Nephron progenitor cell (in vitro differentiated cells): ENCODE data around the gene SLC2A6.

Experiments used
- DNase-seq: peaks from one replicate; pipeline ENCODE4 v3.0.0; 2021
- H3K27ac Mint-ChIP-seq: 2 replicates; pipeline ENCODE4 v1.8.0; 2021; ENCODE audit warnings: mild to moderate bottlenecking, moderate library complexity, mixed read lengths
- H3K27me3 Mint-ChIP-seq: 2 replicates; pipeline ENCODE4 v1.8.0; 2021; ENCODE audit warnings: mild to moderate bottlenecking, low read depth, mixed read lengths; ENCODE audit not compliant: poor library complexity
- H3K36me3 Mint-ChIP-seq: 2 replicates; pipeline ENCODE4 v1.8.0; 2021; ENCODE audit warnings: low read depth, mixed read lengths
- H3K4me1 Mint-ChIP-seq: 2 replicates; pipeline ENCODE4 v1.8.0; 2021; ENCODE audit warnings: mixed read lengths
- H3K4me3 Mint-ChIP-seq: 2 replicates; pipeline ENCODE4 v1.8.0; 2021; ENCODE audit warnings: mild to moderate bottlenecking, moderate library complexity, mixed read lengths
- H3K9me3 Mint-ChIP-seq: 2 replicates; pipeline ENCODE4 v1.8.0; 2021; ENCODE audit warnings: mild to moderate bottlenecking, moderate library complexity, mixed read lengths
- TF ChIP-seq, protein P1 (sequence below): fragments of 200-600 bp; sonication (generic); IDR thresholded peaks from 2 replicates; pipeline ENCODE4 v1.5.0; 2021; ENCODE audit warnings: antibody characterized with exemption

The SLC2A6 gene

GRCh38 chr9:133484671-133485437, 6.0 kb upstream of the SLC2A6 start:
- H3K36me3 Mint-ChIP-seq: no peaks in the 10 kb centered on the region
- H3K4me1 Mint-ChIP-seq: peaks cover 39% of the 10 kb centered on the region
- H3K4me3 Mint-ChIP-seq: no peak overlapping the region
- TF ChIP-seq, protein P1, sequence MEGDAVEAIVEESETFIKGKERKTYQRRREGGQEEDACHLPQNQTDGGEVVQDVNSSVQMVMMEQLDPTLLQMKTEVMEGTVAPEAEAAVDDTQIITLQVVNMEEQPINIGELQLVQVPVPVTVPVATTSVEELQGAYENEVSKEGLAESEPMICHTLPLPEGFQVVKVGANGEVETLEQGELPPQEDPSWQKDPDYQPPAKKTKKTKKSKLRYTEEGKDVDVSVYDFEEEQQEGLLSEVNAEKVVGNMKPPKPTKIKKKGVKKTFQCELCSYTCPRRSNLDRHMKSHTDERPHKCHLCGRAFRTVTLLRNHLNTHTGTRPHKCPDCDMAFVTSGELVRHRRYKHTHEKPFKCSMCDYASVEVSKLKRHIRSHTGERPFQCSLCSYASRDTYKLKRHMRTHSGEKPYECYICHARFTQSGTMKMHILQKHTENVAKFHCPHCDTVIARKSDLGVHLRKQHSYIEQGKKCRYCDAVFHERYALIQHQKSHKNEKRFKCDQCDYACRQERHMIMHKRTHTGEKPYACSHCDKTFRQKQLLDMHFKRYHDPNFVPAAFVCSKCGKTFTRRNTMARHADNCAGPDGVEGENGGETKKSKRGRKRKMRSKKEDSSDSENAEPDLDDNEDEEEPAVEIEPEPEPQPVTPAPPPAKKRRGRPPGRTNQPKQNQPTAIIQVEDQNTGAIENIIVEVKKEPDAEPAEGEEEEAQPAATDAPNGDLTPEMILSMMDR: no peak
- no peaks in the 10 kb centered on the region for H3K9me3 Mint-ChIP-seq
- no peak for DNase-seq
- peaks cover 7% of the 10 kb centered on the region for H3K27me3 Mint-ChIP-seq
- no peak overlapping the region for H3K27ac Mint-ChIP-seq

DNA sequence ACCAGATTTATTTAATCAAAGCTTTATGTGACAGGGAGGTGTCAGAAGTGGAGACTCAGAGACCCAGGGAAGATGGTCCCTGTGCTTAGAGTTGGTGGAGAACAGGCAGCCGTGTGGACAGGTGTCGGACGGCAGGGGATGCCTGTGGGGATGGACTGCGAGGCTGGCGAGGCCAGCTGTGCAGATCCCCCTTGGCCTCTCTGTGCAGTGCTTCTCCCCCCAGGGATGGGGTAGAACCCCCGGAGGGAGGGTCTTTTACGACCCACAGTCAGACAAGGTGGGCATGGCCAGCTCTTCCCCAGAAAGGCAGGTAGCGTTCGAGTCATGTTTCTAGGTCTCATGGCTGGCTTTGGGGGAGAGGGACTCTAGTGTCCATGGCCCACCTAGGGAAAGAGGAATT, 4.7 kb upstream of the SLC2A6 start:
- DNase-seq: no peak
- TF ChIP-seq, protein P1: no peak

GRCh38 chr9:133477992-133478850, 678 bp downstream of the SLC2A6 start:
- no peaks in the 10 kb centered on the region for H3K36me3 Mint-ChIP-seq
- TF ChIP-seq, protein P1: no peak
- peak overlapping the region; percentile 76 for H3K4me3 Mint-ChIP-seq
- H3K27ac Mint-ChIP-seq: no peak overlapping the region
- DNase-seq: peak; percentile 45
- peaks cover 8% of the 10 kb centered on the region for H3K27me3 Mint-ChIP-seq
- peaks cover 16% of the 10 kb centered on the region for H3K4me1 Mint-ChIP-seq
- H3K9me3 Mint-ChIP-seq: no peaks in the 10 kb centered on the region

More for the DNA sequence above, 4.7 kb upstream of the SLC2A6 start:
- Mint-ChIP-seq H3K27me3 (peaks cover 8% of the 10 kb centered on the region), H3K4me3 (no peak overlapping the region), H3K27ac (no peak overlapping the region), H3K36me3 (no peaks in the 10 kb centered on the region), H3K9me3 (no peaks in the 10 kb centered on the region), H3K4me1 (peaks cover 34% of the 10 kb centered on the region)

DNA sequence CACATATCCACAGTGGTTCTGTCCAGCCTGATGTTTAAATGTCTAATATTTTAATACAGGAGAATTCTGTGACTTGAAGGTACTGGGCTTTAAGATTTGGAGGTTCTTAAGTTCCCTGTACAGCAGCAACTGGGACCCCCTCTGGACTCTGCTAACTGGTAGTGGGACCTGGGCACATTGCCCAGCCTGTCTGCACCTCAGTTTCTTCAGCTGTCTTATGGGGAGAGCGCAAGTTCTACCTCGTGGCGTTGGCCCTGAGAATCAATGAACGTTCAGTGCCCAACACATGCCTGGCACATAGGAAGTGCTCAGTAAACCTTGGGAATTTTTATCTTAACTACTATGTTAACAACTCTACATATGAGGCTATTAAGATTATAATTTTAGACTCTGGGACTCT, 1.4 kb downstream of the SLC2A6 start:
- Mint-ChIP-seq H3K4me3 (peak overlapping the region; percentile 52), H3K4me1 (peaks cover 15% of the 10 kb centered on the region), H3K27me3 (peaks cover 8% of the 10 kb centered on the region), H3K36me3 (no peaks in the 10 kb centered on the region), H3K27ac (no peak overlapping the region), H3K9me3 (no peaks in the 10 kb centered on the region)
- TF ChIP-seq, protein P1: no peak
- DNase-seq: no peak

DNA sequence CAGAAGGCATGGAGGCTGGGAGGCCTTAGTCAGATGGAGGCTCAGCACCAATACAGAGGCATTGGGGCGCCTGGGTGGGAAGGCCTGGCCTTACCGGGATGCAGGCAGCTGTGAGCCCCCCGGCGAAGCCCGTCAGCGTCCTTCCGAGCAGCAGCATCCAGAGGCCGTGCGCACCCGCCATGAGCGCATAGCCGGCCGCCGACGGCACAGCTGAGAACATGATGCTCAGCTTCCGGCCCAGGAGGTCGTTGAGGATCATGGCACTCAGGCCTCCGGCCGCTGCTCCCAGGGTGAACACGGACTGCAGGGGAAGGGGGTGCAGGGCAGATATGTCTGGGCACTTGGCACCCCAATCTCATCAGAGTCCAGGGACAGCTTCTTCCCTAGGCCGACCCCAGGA, 2.0 kb downstream of the SLC2A6 start:
- Mint-ChIP-seq H3K27me3 (peaks cover 8% of the 10 kb centered on the region), H3K27ac (no peak overlapping the region), H3K9me3 (no peaks in the 10 kb centered on the region), H3K4me1 (peaks cover 10% of the 10 kb centered on the region), H3K36me3 (no peaks in the 10 kb centered on the region), H3K4me3 (no peak overlapping the region)
- no peak for DNase-seq
- TF ChIP-seq, protein P1: no peak
